Measurements from ENCODE around the gene DHX34. TPM values are rescaled to one million over a fixed set of nuclear protein-coding genes. Genes with fewer than 3 reads are reported as not detected.
"Not testable (repeated sequence)": the region's sequence is repeated elsewhere in the genome, so short reads cannot be mapped to it uniquely, and the experiment has no call there.

The DHX34 gene
- total RNA-seq, 1 experiment from 2014 or later = 23.4 TPM

GRCh38 chr19:47380559-47380958 lies 31.4 kb downstream of the DHX34 start:
- DNase-seq (ENCODE audit: low read depth) = no peak
- in situ Hi-C loops (cut with HindIII; ENCODE audit: low pct_unique_long_range_greater_than_20kb, low sequenced_read_pairs) = no loop called here

- no peak for DNase-seq (ENCODE audit: low read depth)
- in situ Hi-C loops (cut with HindIII; ENCODE audit: low pct_unique_long_range_greater_than_20kb, low sequenced_read_pairs) = no loop called here
These were observed 32.0 kb downstream of the DHX34 start for GRCh38 chr19:47381121-47381520.

- no peak for DNase-seq (ENCODE audit: low read depth)
- in situ Hi-C loops (cut with HindIII; ENCODE audit: low pct_unique_long_range_greater_than_20kb, low sequenced_read_pairs) = no loop called here
These were observed 32.7 kb downstream of the DHX34 start for GRCh38 chr19:47381653-47382279.

- DNase-seq (ENCODE audit: low read depth); in situ Hi-C loops (cut with HindIII; ENCODE audit: low pct_unique_long_range_greater_than_20kb, low sequenced_read_pairs): not testable (repeated sequence)
These were observed 34.8 kb downstream of the DHX34 start for GRCh38 chr19:47383890-47384289.

- in situ Hi-C loops (cut with HindIII; ENCODE audit: low pct_unique_long_range_greater_than_20kb, low sequenced_read_pairs); DNase-seq (ENCODE audit: low read depth): not testable (repeated sequence)
These were observed 35.4 kb downstream of the DHX34 start for GRCh38 chr19:47384533-47384932.

GRCh38 chr19:47386582-47386981 lies 37.5 kb downstream of the DHX34 start:
- in situ Hi-C loops (cut with HindIII; ENCODE audit: low pct_unique_long_range_greater_than_20kb, low sequenced_read_pairs); DNase-seq (ENCODE audit: low read depth): not testable (repeated sequence)

- DNase-seq (ENCODE audit: low read depth); in situ Hi-C loops (cut with HindIII; ENCODE audit: low pct_unique_long_range_greater_than_20kb, low sequenced_read_pairs): not testable (repeated sequence)
These were observed 38.5 kb downstream of the DHX34 start for GRCh38 chr19:47387623-47388022.

- DNase-seq (ENCODE audit: low read depth); in situ Hi-C loops (cut with HindIII; ENCODE audit: low pct_unique_long_range_greater_than_20kb, low sequenced_read_pairs): not testable (repeated sequence)
These were observed 39.6 kb downstream of the DHX34 start for GRCh38 chr19:47388721-47389120.

GRCh38 chr19:47389150-47389556 lies 40.0 kb downstream of the DHX34 start:
- in situ Hi-C loops (cut with HindIII; ENCODE audit: low pct_unique_long_range_greater_than_20kb, low sequenced_read_pairs) = no loop called here
- no peak for DNase-seq (ENCODE audit: low read depth)

GRCh38 chr19:47390533-47391488 lies 41.7 kb downstream of the DHX34 start:
- in situ Hi-C loops (cut with HindIII; ENCODE audit: low pct_unique_long_range_greater_than_20kb, low sequenced_read_pairs) = no loop called here
- DNase-seq (ENCODE audit: low read depth) = peak; percentile 21

- peak; percentile 58 for DNase-seq (ENCODE audit: low read depth)
- in situ Hi-C loops (cut with HindIII; ENCODE audit: low pct_unique_long_range_greater_than_20kb, low sequenced_read_pairs) = no loop called here
These were observed 42.6 kb downstream of the DHX34 start for GRCh38 chr19:47391510-47392223.

- DNase-seq (ENCODE audit: low read depth) = no peak
- in situ Hi-C loops (cut with HindIII; ENCODE audit: low pct_unique_long_range_greater_than_20kb, low sequenced_read_pairs) = no loop called here
These were observed 49.8 kb downstream of the DHX34 start for GRCh38 chr19:47398707-47399597.

GRCh38 chr19:47402504-47402903 lies 53.4 kb downstream of the DHX34 start:
- no peak for DNase-seq (ENCODE audit: low read depth)
- in situ Hi-C loops (cut with HindIII; ENCODE audit: low pct_unique_long_range_greater_than_20kb, low sequenced_read_pairs) = no loop called here

- in situ Hi-C loops (cut with HindIII; ENCODE audit: low pct_unique_long_range_greater_than_20kb, low sequenced_read_pairs) = no loop called here
- DNase-seq (ENCODE audit: low read depth) = no peak
These were observed 55.5 kb downstream of the DHX34 start for GRCh38 chr19:47404334-47405196.

GRCh38 chr19:47405197-47405550 lies 56.1 kb downstream of the DHX34 start:
- in situ Hi-C loops (cut with HindIII; ENCODE audit: low pct_unique_long_range_greater_than_20kb, low sequenced_read_pairs) = no loop called here
- DNase-seq (ENCODE audit: low read depth) = no peak

- in situ Hi-C loops (cut with HindIII; ENCODE audit: low pct_unique_long_range_greater_than_20kb, low sequenced_read_pairs) = no loop called here
These were observed 56.8 kb downstream of the DHX34 start for GRCh38 chr19:47405854-47406417.

More at GRCh38 chr19:47405854-47406417, 56.8 kb downstream of the DHX34 start:
- no peak for DNase-seq (ENCODE audit: low read depth)
